NCI-H82 treated with DMSO at 0.1 percent for 48 hours (cell line): ENCODE measurements around the gene SLC16A14.
"Not testable (repeated sequence)": the region's sequence is repeated elsewhere in the genome, so short reads cannot be mapped to it uniquely, and the experiment has no call there.

ENCODE experiments used
- DNase-seq: peaks from one replicate; lab custom pipeline; 2025; ENCODE audit not compliant: unreplicated experiment; lab: John Stamatoyannopoulos, UW

Gene SLC16A14

DNA sequence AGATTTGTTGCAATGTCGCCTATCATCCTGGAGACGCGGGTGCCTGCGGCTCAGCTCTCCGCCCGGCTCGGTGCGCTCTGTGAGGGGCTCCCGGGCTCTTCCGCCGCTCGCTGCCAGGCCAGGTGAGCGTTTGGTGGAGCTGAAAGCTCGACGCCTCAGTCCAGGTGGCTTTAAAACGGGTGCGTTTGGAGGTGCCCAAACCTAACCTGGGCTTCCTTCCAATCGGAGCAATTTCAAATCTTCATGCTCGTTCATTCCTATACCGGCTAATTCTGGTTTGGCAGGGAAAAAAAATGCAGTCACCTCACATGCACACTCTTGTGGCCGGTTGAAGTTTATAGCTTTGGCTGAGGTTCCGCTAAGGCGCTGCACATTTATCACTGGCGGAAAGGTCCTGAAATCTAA is at the start of gene SLC16A14:
Gene SLC16A14, minus strand, starts transcription at position 274 of the 405 bp plus-strand sequence. CDS start 9,572 bp downstream, outside the sequence.
- DNase-seq = no peak

DNA sequence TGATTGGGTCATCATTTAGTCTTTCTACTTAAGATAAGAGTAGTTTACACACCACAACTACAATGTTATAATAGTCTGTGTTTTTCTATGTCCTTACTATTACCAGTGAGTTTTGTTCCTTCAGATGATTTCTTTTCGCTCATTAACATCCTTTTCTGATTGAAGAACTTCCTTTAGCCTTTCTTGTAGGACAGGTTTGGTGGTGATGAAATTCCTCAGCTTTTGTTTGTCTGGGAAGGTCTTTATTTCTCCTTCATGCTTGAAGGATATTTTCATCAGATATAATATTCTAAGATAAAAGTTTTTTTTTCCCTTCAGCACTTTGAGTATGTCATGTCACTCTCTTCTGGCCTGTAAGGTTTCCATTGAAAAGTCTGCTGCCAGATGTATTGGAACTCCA is 38.0 kb upstream of the SLC16A14 start:
- no peak for DNase-seq

GRCh38 chr2:230101967-230102366 is 33.2 kb upstream of the SLC16A14 start:
- not testable (repeated sequence) for DNase-seq

- no peak for DNase-seq
Observed at GRCh38 chr2:230097841-230098240, 29.1 kb upstream of the SLC16A14 start.

DNA sequence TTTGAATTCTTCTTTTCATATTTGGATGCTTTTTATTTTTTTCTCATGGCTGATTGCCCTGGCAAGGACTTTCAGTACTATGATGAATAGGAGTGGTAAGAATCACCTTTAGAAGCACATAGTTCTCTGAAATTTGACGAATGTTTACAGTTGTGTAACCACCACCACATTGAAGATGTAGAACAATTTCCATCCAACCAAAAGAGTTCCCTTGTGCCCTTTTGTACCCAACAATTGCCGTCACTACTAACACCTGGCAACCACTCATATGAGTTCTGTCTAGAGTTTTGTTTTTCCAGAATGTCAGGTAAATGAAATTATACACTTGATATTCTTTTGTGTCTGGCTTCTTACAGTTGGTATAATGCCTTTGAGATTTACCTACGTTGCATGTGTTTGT is 28.7 kb upstream of the SLC16A14 start:
- DNase-seq = no peak

DNA sequence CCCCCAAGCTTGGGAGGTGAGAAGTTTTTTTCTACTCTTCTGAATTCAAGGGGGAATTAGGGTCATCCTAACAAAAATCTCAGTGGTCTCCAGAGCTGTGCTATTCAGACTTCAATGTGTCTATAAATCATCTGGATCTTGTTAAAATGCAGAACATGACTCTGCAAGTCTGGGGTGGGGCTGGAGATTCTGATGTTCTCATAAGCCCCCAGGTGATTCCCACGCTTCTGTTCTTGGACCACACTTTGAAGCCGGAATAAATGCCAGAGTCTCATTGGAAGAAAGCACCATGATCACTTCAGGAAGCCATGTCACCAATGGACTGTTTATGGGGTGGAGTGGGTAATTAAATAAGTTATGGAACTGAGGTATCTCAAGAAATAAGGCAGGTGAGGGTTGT is 22.2 kb upstream of the SLC16A14 start:
- no peak for DNase-seq

DNA sequence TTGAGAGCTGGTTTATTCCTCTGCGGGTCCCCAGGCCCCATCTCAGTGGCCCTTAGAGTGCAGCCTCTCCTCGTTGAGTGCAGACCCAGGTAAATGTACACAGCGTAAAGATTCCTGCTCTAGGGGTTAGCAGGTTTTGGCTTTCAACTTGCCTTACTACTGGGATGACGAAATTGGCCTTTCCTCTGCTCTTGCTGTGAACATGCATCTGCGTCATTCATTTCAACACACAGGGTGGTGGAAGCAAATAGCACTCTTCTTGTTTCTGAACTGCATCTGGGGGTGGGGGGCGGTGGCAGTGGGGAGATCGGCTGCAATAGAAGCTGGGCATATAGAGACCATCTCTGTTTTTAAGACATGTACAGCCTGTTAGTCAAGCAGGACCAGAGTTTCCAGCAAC is 16.5 kb upstream of the SLC16A14 start:
- DNase-seq = no peak

DNA sequence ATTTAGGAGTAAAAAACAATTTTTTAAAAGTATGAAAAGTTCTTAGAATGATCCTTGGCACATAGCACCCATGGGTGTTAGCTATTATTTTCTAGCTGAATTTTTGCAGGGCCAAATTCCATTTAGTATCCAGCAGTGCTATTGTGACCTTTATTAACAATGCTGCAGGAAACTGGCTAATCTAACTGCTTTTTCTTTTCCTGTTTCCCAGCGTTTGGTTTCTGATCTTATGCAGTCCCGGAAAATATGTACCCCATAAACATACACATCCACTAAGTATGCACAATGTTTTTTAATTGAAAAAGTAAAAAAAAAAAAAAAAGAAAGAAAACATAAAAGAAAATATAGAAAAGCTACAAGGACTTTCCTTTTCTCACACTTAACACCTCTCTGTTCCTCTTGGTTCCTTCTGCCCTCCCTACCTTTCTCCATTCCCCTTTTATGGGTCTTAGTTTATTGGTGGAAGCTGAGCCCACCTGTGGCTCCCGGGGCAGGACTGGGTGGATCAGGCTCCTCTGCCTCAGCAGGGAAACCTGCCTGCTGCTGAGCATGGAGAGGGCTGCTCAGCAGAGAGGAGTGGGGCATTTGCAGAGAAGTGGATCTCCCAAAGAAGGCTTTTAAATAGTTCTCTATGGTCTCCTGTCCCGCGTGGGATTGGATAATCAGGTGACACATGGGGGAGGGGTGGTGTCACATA is 9.3 kb upstream of the SLC16A14 start:
- no peak for DNase-seq

- no peak for DNase-seq
Observed at GRCh38 chr2:230076819-230077218, 8.1 kb upstream of the SLC16A14 start.

GRCh38 chr2:230075988-230076631 is 7.4 kb upstream of the SLC16A14 start:
- DNase-seq = peak; percentile 31

DNA sequence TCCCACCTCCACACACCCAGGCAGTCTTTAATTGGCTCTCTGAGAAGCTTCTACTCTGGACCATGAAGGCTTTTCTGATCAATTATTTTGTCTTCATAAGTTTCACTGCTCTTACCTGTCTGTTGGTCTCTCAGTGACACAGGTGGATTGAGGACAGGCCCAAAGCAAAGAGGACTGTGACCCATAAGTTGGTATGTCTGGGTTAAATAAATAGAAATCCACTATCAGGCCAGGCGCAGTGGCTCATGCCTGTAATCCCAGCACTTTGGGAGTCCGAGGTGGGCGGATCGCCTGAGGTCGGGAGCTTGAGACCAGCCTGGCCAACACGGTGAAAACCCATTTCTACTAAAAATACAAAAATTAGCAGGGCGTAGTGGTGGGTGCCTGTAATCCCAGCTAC is 2.7 kb upstream of the SLC16A14 start:
- DNase-seq = no peak

DNA sequence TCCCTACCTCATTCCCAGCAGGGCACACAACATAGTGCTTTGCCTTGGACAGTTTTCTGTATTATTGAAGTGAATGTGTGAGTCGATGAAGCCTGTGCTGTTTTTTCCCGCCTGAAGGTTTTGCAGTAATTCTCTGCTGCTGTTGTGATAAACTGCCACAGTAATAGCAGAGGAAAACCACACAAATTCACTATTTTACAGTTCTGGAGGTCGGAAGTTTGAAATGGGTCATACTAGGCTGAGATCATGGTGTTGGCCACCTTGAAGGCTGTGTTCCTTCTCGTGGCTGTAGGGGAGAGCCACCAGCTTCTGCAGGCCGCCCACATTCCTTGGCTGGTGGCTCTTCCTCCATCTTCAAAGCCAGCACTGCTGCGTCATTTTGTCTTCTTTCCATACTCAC is 678 bp upstream of the SLC16A14 start:
- no peak for DNase-seq

GRCh38 chr2:230068016-230068650 is 591 bp downstream of the SLC16A14 start:
- DNase-seq = no peak

- DNase-seq = no peak
Observed at GRCh38 chr2:230060672-230061293, 7.9 kb downstream of the SLC16A14 start.

GRCh38 chr2:230053753-230054478 is 14.8 kb downstream of the SLC16A14 start:
- no peak for DNase-seq

GRCh38 chr2:230052299-230052698 is 16.4 kb downstream of the SLC16A14 start:
- no peak for DNase-seq

GRCh38 chr2:230050136-230050535 is 18.6 kb downstream of the SLC16A14 start:
- DNase-seq = no peak

DNA sequence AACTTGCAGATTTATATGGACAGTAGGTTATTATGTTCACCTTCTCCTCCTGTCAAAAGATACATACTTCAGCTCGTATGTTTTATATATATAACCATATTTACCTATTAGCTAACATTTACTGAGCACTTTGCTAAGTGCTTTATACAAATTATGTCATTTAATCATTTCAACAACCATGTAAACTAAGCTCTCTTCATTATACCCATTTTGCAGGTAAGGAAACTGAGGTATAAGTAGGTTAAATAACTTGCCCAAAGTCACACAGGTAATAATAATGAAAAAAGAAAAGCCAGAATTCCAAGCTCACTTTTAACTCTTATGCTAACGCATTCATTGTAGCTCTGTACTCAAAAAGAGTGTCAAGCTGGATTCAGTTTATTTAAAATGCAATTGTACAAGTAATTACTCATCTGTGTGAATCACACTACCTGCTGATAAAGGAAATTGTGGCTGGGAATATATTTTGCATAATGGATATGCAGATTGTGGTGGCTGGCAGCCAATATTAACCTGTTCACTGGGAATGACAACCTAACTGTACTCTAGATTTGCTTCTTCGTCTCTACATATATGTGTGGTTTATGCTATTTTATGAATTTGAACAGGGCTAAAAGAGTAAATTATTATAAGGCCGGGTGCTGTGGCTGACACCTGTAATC is 20.6 kb downstream of the SLC16A14 start:
- DNase-seq = no peak

DNA sequence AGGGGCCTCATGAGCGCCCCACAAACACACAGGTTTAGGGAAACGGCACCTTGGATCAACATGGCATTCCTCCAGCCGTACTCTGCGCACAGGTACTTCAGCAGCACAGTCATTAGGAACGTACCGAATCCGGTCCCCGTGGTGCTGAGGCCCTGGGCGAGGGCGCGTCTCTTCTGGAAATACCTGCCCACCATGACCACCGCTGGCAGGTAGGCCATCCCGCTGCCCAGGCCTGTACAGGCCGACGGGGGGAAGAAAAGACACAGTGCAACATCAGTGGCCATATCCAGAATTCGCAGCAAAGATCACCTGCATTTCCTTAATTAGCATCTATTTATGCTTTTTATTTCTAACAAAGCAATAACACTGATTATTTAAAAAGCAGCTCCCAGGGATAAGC is 22.2 kb downstream of the SLC16A14 start:
- DNase-seq = no peak

GRCh38 chr2:230043461-230043860 is 25.3 kb downstream of the SLC16A14 start:
- no peak for DNase-seq

GRCh38 chr2:230043025-230043424 is 25.7 kb downstream of the SLC16A14 start:
- DNase-seq = no peak
